ENCODE data around the gene CERS6. TPM values are rescaled to one million over a fixed set of nuclear protein-coding genes. Genes with fewer than 3 reads are reported as not detected.

CERS6 gene
- total and polyA plus RNA-seq, 8 donors: 3.2 to 18.0 (median 7.6) TPM

GRCh38 chr2:168449419-168449818, 6.7 kb upstream of the CERS6 start:
- 65 to 70% methylated on average over 3 of the region's 3 CpGs for WGBS, 2 donors
- ATAC-seq (no peak), FAIRE-seq (no peak), DNase-seq (no peak)
- Histone ChIP-seq H3K36me3 (no peaks in the 10 kb centered on the region), H3K4me1 (no peaks in the 10 kb centered on the region), H3K9me3 (no peaks in the 10 kb centered on the region), H3K27me3 (no peaks in the 10 kb centered on the region), H3K27ac (no peak overlapping the region), H3K4me3 (no peak overlapping the region)
- no peak for TF ChIP-seq CTCF (IDR thresholded peaks at IDR 0.05)
- intact Hi-C loops (cut with DNase I): no loop called here

- Histone ChIP-seq H3K27me3 (no peaks in the 10 kb centered on the region), H3K4me3 (no peak overlapping the region), H3K4me1 (no peaks in the 10 kb centered on the region), H3K36me3 (no peaks in the 10 kb centered on the region), H3K27ac (no peak overlapping the region), H3K9me3 (no peaks in the 10 kb centered on the region)
- intact Hi-C loops (cut with DNase I): no loop called here
- 94 to 100% methylated on average over 1 of the region's 1 CpG for WGBS, 2 donors
- no peak for TF ChIP-seq CTCF (IDR thresholded peaks at IDR 0.05)
- no peak for FAIRE-seq
- no peak for DNase-seq
- ATAC-seq: no peak
These were observed 5.9 kb upstream of the CERS6 start for GRCh38 chr2:168450171-168450570.

GRCh38 chr2:168450732-168451131, 5.3 kb upstream of the CERS6 start:
- FAIRE-seq: no peak
- Histone ChIP-seq H3K4me1 (no peaks in the 10 kb centered on the region), H3K27ac (no peak overlapping the region), H3K36me3 (no peaks in the 10 kb centered on the region), H3K4me3 (no peak overlapping the region), H3K27me3 (no peaks in the 10 kb centered on the region), H3K9me3 (no peaks in the 10 kb centered on the region)
- intact Hi-C loops (cut with DNase I): no loop called here
- ATAC-seq: no peak
- no peak for DNase-seq
- TF ChIP-seq CTCF (IDR thresholded peaks at IDR 0.05): no peak
- 83 to 86% methylated on average over 5 of the region's 5 CpGs for WGBS, 2 donors

GRCh38 chr2:168452781-168453180, 3.3 kb upstream of the CERS6 start:
- no peak for TF ChIP-seq CTCF (IDR thresholded peaks at IDR 0.05)
- no peak overlapping the region for H3K27ac ChIP-seq
- no peaks in the 10 kb centered on the region for H3K36me3 ChIP-seq
- H3K4me1 ChIP-seq: no peaks in the 10 kb centered on the region
- intact Hi-C loops (cut with DNase I): no loop called here
- no peaks in the 10 kb centered on the region for H3K9me3 ChIP-seq
- H3K4me3 ChIP-seq: no peak overlapping the region
- WGBS, 2 donors: 94 to 96% methylated on average over 3 of the region's 3 CpGs
- H3K27me3 ChIP-seq: no peaks in the 10 kb centered on the region
- DNase-seq: no peak
- FAIRE-seq: no peak
- ATAC-seq: no peak

GRCh38 chr2:168453404-168453803, 2.7 kb upstream of the CERS6 start:
- 84 to 92% methylated on average over 3 of the region's 3 CpGs for WGBS, 2 donors
- Histone ChIP-seq H3K4me3 (no peak overlapping the region), H3K36me3 (no peaks in the 10 kb centered on the region), H3K4me1 (peaks cover 0 to 3% (median 0%) of the 10 kb centered on the region in 3 donors), H3K27me3 (no peaks in the 10 kb centered on the region), H3K27ac (no peak overlapping the region), H3K9me3 (no peaks in the 10 kb centered on the region)
- intact Hi-C loops (cut with DNase I): no loop called here
- no peak for TF ChIP-seq CTCF (IDR thresholded peaks at IDR 0.05)
- DNase-seq: no peak
- no peak for ATAC-seq
- no peak for FAIRE-seq
